ENCODE results near the gene INPP5F. TPM values are rescaled to one million over a fixed set of nuclear protein-coding genes. Genes with fewer than 3 reads are reported as not detected.

Gene INPP5F
- total RNA-seq, 4 donors from 2014 or later: 17.1 to 26.9 (median 24.0) TPM

GRCh38 chr10:119805702-119806230 is 79.9 kb downstream of the INPP5F start:
- Histone ChIP-seq H3K27me3 (no peaks in the 10 kb centered on the region), H3K4me1 (no peaks in the 10 kb centered on the region), H3K9me3 (no peaks in the 10 kb centered on the region), H3K27ac (no peak overlapping the region), H3K36me3 (peaks cover 0 to 50% of the 10 kb centered on the region in 2 donors), H3K4me3 (no peak overlapping the region)
- no peak for TF ChIP-seq EP300 (IDR thresholded peaks at IDR 0.05)
- TF ChIP-seq POLR2AphosphoS5 (IDR thresholded peaks at IDR 0.05): no peak
- no peak for TF ChIP-seq POLR2A (IDR thresholded peaks at IDR 0.05)
- TF ChIP-seq, protein P1, sequence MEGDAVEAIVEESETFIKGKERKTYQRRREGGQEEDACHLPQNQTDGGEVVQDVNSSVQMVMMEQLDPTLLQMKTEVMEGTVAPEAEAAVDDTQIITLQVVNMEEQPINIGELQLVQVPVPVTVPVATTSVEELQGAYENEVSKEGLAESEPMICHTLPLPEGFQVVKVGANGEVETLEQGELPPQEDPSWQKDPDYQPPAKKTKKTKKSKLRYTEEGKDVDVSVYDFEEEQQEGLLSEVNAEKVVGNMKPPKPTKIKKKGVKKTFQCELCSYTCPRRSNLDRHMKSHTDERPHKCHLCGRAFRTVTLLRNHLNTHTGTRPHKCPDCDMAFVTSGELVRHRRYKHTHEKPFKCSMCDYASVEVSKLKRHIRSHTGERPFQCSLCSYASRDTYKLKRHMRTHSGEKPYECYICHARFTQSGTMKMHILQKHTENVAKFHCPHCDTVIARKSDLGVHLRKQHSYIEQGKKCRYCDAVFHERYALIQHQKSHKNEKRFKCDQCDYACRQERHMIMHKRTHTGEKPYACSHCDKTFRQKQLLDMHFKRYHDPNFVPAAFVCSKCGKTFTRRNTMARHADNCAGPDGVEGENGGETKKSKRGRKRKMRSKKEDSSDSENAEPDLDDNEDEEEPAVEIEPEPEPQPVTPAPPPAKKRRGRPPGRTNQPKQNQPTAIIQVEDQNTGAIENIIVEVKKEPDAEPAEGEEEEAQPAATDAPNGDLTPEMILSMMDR (IDR thresholded peaks at IDR 0.05): no peak
- no peak for ATAC-seq
- WGBS, 2 donors (ENCODE audit: low coverage in 1 of 2): 77 to 79% methylated on average over 3 to 5 of the region's 5 CpGs

- Histone ChIP-seq H3K4me3 (no peak overlapping the region), H3K27ac (no peak overlapping the region), H3K36me3 (peaks cover 0 to 55% of the 10 kb centered on the region in 2 donors), H3K4me1 (no peaks in the 10 kb centered on the region), H3K9me3 (no peaks in the 10 kb centered on the region), H3K27me3 (no peaks in the 10 kb centered on the region)
- ATAC-seq: no peak
- TF ChIP-seq POLR2AphosphoS5 (IDR thresholded peaks at IDR 0.05): no peak
- no peak for TF ChIP-seq EP300 (IDR thresholded peaks at IDR 0.05)
- no peak for TF ChIP-seq POLR2A (IDR thresholded peaks at IDR 0.05)
- TF ChIP-seq, protein P1 (IDR thresholded peaks at IDR 0.05): no peak
- 93 to 96% methylated on average over 7 to 9 of the region's 11 CpGs for WGBS, 2 donors (ENCODE audit: low coverage in 1 of 2)
Observed at GRCh38 chr10:119806334-119807130, 80.7 kb downstream of the INPP5F start.

DNA sequence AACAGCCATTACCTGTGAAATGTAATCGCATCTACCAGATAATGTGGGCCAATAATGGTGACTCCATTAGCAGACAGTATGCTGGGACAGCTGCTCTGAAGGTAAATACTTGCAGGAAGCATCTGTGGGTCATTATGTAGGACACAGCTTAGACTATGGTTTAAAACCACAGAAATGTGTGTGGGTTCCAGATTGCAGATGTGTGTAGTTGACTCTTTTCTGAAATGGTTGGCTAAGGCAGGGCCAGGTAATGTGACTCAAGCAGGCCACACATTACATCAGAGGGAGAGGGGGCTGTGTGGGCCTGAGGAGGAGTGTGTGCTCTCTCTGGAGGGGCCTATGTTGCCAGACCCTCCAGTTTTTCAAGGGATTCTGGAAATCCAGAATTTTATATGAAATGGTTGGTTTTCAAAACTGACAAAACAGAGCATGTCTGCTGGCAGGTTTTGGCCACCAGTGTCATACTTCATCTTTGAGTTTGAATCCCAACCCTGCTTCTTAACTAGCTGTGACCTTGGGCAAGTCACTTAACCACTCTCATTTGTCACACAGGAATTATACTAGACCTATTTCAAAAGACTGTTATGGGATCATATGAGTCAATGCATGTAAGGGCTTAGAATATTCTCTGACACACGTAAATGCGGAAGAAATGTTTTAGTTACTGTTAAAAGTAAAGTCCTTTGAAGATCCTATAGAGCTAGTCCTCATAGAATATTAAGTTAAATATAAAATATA is 82.3 kb downstream of the INPP5F start:
- Histone ChIP-seq H3K9me3 (no peaks in the 10 kb centered on the region), H3K4me1 (no peaks in the 10 kb centered on the region), H3K36me3 (peaks cover 0 to 52% of the 10 kb centered on the region in 2 donors), H3K4me3 (no peak overlapping the region), H3K27ac (no peak overlapping the region), H3K27me3 (no peaks in the 10 kb centered on the region)
- TF ChIP-seq EP300 (IDR thresholded peaks at IDR 0.05) (no peak), POLR2AphosphoS5 (IDR thresholded peaks at IDR 0.05) (no peak), POLR2A (IDR thresholded peaks at IDR 0.05) (no peak)
- TF ChIP-seq, protein P1 (IDR thresholded peaks at IDR 0.05): no peak
- WGBS, 2 donors (ENCODE audit: low coverage in 1 of 2): 97% methylated on average over 3 of the region's 3 CpGs
- ATAC-seq: no peak

DNA sequence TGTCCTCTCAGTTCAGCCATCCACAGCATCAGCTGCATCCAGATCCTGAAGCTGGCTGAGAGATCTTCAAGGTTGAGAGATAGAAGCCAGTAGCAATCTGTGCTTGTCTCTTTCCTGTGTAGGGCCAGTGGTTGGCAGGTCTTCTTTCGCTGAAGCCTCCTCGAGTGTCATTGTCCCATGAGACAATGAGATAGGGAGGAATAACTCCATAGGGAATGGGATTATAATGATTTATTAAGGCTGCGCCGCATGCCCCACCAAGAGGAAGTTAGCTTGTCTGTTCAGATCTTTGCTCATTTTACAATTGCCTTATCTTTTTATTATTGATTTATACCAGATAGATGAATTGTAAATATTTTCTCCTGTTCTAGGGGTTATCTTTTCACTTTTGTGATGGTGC is 85.3 kb downstream of the INPP5F start:
- no peak for TF ChIP-seq POLR2AphosphoS5 (IDR thresholded peaks at IDR 0.05)
- TF ChIP-seq EP300 (IDR thresholded peaks at IDR 0.05): no peak
- ATAC-seq: no peak
- 90 to 93% methylated on average over 4 of the region's 4 CpGs for whole genome bisulfite sequencing, 2 donors (ENCODE audit: low coverage in 1 of 2)
- Histone ChIP-seq H3K36me3 (peaks cover 0 to 57% of the 10 kb centered on the region in 2 donors), H3K4me3 (no peak overlapping the region), H3K4me1 (no peaks in the 10 kb centered on the region), H3K9me3 (no peaks in the 10 kb centered on the region), H3K27me3 (no peaks in the 10 kb centered on the region), H3K27ac (no peak overlapping the region)

DNA sequence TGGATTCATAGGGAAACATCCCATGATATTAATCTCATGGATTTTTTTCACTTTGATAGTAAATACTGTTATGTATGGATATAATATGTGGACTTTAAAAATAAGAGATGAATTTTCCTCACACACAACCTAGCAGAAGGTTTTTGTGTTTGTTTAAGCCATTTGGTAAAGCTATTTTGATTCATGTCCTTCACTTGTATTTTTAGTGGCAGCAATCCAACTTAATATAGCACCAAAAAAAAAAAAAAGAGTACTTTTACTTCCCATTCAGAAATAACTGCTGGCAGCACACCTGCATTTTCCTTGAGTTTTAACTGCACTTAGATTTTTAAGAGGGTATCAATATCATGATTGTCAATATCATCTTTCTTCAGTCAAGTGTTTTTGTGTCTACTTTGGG is 86.8 kb downstream of the INPP5F start:
- Histone ChIP-seq H3K27ac (no peak overlapping the region), H3K4me1 (no peaks in the 10 kb centered on the region), H3K9me3 (no peaks in the 10 kb centered on the region), H3K4me3 (no peak overlapping the region), H3K27me3 (no peaks in the 10 kb centered on the region), H3K36me3 (peaks cover 0 to 49% of the 10 kb centered on the region in 2 donors)
- no peak for TF ChIP-seq EP300 (IDR thresholded peaks at IDR 0.05)
- TF ChIP-seq, protein P1 (IDR thresholded peaks at IDR 0.05): no peak
- TF ChIP-seq POLR2A (IDR thresholded peaks at IDR 0.05): no peak
- TF ChIP-seq POLR2AphosphoS5 (IDR thresholded peaks at IDR 0.05): no peak
- ATAC-seq: no peak

Data from gastroesophageal sphincter (tissue), 4 donors.